ENCODE results near the gene SH3GLB1. TPM values are rescaled to one million over a fixed set of nuclear protein-coding genes. Genes with fewer than 3 reads are reported as not detected.

SH3GLB1 gene
- total and polyA plus RNA-seq, 10 of the 15 experiments (the other 5 are each of a cell fraction or from before 2014, with no cell fraction given), result 18.0 to 59.0 (median 36.5) TPM

GRCh38 chr1:86760199-86760598 is 55.8 kb downstream of the SH3GLB1 start:
- intact Hi-C loops (cut with micrococcal nuclease; ENCODE audit: unreplicated experiment), result no loop called here
- no peak for FAIRE-seq
- Histone ChIP-seq H3K27ac (ENCODE audit: control insufficient read depth, insufficient read depth) (no peak overlapping the region), H3K4me2 (ENCODE audit: control insufficient read depth, insufficient read depth) (no peak overlapping the region), H3K79me2 (ENCODE audit: control insufficient read depth, insufficient read depth, low read length) (no peaks in the 10 kb centered on the region), H3K4me1 (ENCODE audit: control insufficient read depth, insufficient read depth, low read length) (no peaks in the 10 kb centered on the region; the same call in 1 of the 2 replicates), H3K27me3 (replicated peaks in 1 of 2; ENCODE audit: control insufficient read depth in 2 of 2, insufficient read depth in 2 of 2, low read length in 1 of 2) (no peaks in the 10 kb centered on the region; a peak in 1 of 4 replicates), H3K9ac (ENCODE audit: control insufficient read depth, insufficient read depth, low read length) (no peak overlapping the region), H2AFZ (ENCODE audit: control insufficient read depth, low read depth, low read length) (no peak overlapping the region), H3K4me3 (no peak overlapping the region), H4K20me1 (ENCODE audit: control insufficient read depth, insufficient read depth) (no peaks in the 10 kb centered on the region), H3K36me3 (ENCODE audit: control insufficient read depth in 2 of 2, insufficient read depth in 2 of 2, low read length in 1 of 2) (no peaks in the 10 kb centered on the region), H3K9me3 (replicated peaks; ENCODE audit: control insufficient read depth, insufficient read depth, low read length) (no peaks in the 10 kb centered on the region)
- DNase-seq (ENCODE audit: low read depth, low spot score), result no peak
- ATAC-seq, result no peak
- in situ Hi-C loops (cut with MboI), result no loop called here
- BruUV-seq (replicated peaks), result no TSS peak
- CTCF ChIA-PET, result no interaction called here
- TF ChIP-seq, protein P1, sequence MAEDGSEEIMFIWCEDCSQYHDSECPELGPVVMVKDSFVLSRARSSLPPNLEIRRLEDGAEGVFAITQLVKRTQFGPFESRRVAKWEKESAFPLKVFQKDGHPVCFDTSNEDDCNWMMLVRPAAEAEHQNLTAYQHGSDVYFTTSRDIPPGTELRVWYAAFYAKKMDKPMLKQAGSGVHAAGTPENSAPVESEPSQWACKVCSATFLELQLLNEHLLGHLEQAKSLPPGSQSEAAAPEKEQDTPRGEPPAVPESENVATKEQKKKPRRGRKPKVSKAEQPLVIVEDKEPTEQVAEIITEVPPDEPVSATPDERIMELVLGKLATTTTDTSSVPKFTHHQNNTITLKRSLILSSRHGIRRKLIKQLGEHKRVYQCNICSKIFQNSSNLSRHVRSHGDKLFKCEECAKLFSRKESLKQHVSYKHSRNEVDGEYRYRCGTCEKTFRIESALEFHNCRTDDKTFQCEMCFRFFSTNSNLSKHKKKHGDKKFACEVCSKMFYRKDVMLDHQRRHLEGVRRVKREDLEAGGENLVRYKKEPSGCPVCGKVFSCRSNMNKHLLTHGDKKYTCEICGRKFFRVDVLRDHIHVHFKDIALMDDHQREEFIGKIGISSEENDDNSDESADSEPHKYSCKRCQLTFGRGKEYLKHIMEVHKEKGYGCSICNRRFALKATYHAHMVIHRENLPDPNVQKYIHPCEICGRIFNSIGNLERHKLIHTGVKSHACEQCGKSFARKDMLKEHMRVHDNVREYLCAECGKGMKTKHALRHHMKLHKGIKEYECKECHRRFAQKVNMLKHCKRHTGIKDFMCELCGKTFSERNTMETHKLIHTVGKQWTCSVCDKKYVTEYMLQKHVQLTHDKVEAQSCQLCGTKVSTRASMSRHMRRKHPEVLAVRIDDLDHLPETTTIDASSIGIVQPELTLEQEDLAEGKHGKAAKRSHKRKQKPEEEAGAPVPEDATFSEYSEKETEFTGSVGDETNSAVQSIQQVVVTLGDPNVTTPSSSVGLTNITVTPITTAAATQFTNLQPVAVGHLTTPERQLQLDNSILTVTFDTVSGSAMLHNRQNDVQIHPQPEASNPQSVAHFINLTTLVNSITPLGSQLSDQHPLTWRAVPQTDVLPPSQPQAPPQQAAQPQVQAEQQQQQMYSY (CRISPR knock-in tag; IDR thresholded peaks at IDR 0.05), result no peak
- TF ChIP-seq CHD4 (IDR thresholded peaks at IDR 0.05) (no peak), ESRRA (IDR thresholded peaks at IDR 0.05; ENCODE audit: low read length) (no peak), CEBPB (IDR thresholded peaks at IDR 0.05; ENCODE audit: borderline replicate concordance in 1 of 2, low read depth in 2 of 2, low read length in 2 of 2) (no peak), RAD51 (IDR thresholded peaks at IDR 0.05) (no peak), SREBF1 (IDR thresholded peaks at IDR 0.05; ENCODE audit: low read length) (no peak), POLR2AphosphoS5 (IDR thresholded peaks at IDR 0.05; ENCODE audit: low read length) (no peak), HDAC6 (IDR thresholded peaks at IDR 0.05; ENCODE audit: unreplicated experiment) (no peak), ZNF24 (IDR thresholded peaks at IDR 0.05) (no peak)
- TF ChIP-seq, protein P2, sequence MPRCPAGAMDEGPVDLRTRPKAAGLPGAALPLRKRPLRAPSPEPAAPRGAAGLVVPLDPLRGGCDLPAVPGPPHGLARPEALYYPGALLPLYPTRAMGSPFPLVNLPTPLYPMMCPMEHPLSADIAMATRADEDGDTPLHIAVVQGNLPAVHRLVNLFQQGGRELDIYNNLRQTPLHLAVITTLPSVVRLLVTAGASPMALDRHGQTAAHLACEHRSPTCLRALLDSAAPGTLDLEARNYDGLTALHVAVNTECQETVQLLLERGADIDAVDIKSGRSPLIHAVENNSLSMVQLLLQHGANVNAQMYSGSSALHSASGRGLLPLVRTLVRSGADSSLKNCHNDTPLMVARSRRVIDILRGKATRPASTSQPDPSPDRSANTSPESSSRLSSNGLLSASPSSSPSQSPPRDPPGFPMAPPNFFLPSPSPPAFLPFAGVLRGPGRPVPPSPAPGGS (IDR thresholded peaks at IDR 0.05; ENCODE audit: borderline replicate concordance, insufficient read depth, low read depth, low read length, poor library complexity, severe bottlenecking), result no peak
- RAD21 ChIA-PET (ENCODE audit: unreplicated experiment), result no interaction called here
- POLR2A ChIA-PET, result no interaction called here
- 5% methylated on average over 1 of the region's 1 CpG for WGBS (ENCODE audit: insufficient coverage, insufficient replicate concordance, low lambda C conversion rate, missing lambda C conversion rate)
- SMC1A ChIA-PET (ENCODE audit: uncharacterized antibody, unreplicated experiment), result no interaction called here
